GM12873 (cell line): ENCODE results near the gene BBS7.

Experiments used
- CTCF ChIP-seq: IDR thresholded peaks from 2 replicates; pipeline ENCODE4 v1.5.1; 2012; ENCODE audit warnings: low read depth, mild to moderate bottlenecking, moderate library complexity, low read length, control low read depth; ENCODE audit not compliant: insufficient read depth; ENCODE audit errors: missing control alignments

BBS7 gene

GRCh38 chr4:121819216-121819965, 50.9 kb downstream of the BBS7 start:
- TF ChIP-seq CTCF = no peak

GRCh38 chr4:121818215-121818614, 52.1 kb downstream of the BBS7 start:
- TF ChIP-seq CTCF = no peak

DNA sequence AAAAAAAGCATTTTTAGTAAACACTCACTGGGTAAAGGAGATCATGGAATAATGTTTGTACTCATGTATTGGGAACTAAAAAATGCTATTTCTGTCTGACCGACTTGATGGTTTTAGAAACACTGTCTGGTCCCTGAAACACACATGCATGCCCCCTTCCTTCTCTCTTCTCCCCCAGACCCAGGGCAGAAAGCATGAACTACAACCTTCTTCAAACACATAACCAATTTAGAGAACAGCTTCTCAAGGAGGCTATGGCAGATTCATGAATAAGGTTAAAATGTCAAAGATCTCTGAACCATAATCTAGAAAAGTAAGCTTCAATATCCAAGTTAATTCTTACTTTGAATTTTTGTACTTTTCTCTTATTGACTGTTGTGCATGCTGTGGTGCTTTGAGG, 52.6 kb downstream of the BBS7 start:
- no peak for TF ChIP-seq CTCF

- TF ChIP-seq CTCF = no peak
Observed at GRCh38 chr4:121817006-121817405, 53.3 kb downstream of the BBS7 start.

- TF ChIP-seq CTCF = no peak
Observed at GRCh38 chr4:121814756-121815155, 55.5 kb downstream of the BBS7 start.

GRCh38 chr4:121811122-121811521, 59.2 kb downstream of the BBS7 start:
- no peak for TF ChIP-seq CTCF

DNA sequence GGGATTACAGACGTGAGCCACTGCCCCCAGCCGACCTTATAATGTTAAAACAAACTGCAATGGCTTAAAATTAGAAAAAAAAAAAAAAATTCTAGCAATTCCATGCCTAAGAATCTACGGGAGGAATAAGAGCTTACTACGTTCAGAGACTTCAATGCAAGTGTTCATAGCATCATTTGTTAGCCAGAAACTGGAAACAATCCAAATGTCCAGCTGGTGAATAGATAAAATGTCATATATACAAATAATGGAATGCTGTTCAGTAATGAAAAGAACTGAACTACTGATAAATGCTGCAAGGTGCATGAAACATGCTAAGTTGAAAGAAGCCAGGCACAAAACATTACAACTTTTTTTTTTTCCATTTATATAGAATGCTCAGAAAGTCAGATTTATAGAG, 63.9 kb downstream of the BBS7 start:
- no peak for TF ChIP-seq CTCF
